NCI-H524 treated with DMSO at 0.1 percent for 48 hours (cell line): ENCODE data around the gene CRYGN.

ENCODE experiments used
- DNase-seq: peaks from one replicate; lab custom pipeline; 2025; lab: John Stamatoyannopoulos, UW

Gene CRYGN

GRCh38 chr7:151438864-151439601, 908 bp downstream of the CRYGN start:
- DNase-seq = no peak

- DNase-seq = no peak
Observed at GRCh38 chr7:151437866-151438516, 1.9 kb downstream of the CRYGN start.

GRCh38 chr7:151437159-151437553, 2.8 kb downstream of the CRYGN start:
- DNase-seq = no peak

DNA sequence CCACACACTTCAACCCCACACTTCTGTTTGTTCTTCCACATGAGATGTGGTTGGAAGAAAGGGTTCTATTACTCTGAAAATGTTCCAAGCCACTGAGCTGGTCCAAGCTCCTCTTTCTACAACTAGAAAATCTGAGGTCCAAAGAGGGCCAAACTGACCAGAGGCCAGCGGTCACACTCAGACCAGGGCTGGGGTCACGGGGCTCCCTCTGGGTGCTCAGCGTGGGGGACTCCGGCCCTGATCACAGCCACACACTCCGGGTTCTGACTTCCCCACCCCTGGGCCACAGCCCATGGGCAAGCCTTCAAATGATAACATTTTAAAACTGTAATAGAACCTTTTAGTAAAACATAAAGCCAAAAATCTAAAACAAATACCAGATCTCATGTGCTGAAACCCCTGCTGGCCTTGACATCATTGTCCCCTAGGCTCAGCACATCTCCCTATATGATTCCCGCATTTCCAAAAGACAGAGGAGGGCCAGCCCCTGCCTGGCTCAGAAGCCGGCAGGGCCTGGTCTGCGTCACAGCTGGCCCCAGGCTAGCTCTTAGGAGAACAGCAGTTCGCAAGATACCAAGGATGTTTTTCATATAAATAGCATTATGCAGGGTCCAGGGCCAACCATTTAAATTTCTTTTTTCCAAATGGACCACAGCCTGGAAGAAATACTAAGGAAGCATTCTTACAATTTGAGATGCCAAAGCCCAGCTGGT, 3.3 kb downstream of the CRYGN start:
- no peak for DNase-seq

DNA sequence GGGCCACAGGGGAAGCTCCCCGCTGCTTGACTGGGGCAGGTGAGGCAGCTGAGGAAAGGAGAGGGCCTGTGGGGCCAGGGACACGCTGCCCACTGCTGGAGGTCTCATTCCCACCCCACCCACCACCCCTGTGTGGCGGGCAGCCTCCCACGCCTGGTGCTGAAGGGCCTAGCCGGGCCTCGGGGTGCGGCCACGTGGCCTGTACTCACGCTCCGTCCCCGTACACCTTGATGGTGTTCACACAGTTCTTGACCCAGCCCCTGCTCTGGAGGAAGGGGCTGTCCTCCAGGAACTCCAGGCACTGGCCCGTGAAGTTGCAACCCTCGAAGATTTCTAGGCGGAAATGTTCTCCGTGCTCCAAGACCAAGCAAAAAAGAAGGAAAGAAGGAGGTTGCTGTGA, 4.0 kb downstream of the CRYGN start:
- DNase-seq = no peak

GRCh38 chr7:151435103-151435916, 4.6 kb downstream of the CRYGN start:
- DNase-seq = no peak

DNA sequence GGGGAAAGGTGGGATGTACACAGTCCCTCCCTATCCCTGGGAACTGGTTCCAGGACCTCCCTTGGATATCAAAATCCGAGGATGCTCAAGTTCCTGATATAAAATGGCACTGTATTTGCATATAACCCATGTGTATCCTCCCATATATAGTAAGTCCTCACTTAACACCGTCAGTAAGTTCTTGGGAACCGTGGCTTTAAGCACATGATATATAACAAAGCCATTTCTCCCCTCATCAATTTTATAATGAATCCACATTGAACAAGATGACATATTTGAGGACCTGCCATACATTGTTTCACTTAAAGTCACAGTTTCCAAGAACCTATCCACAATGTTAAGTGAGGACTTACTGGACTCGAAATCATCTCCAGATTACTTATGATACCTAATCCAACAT, 5.4 kb downstream of the CRYGN start:
- no peak for DNase-seq

DNA sequence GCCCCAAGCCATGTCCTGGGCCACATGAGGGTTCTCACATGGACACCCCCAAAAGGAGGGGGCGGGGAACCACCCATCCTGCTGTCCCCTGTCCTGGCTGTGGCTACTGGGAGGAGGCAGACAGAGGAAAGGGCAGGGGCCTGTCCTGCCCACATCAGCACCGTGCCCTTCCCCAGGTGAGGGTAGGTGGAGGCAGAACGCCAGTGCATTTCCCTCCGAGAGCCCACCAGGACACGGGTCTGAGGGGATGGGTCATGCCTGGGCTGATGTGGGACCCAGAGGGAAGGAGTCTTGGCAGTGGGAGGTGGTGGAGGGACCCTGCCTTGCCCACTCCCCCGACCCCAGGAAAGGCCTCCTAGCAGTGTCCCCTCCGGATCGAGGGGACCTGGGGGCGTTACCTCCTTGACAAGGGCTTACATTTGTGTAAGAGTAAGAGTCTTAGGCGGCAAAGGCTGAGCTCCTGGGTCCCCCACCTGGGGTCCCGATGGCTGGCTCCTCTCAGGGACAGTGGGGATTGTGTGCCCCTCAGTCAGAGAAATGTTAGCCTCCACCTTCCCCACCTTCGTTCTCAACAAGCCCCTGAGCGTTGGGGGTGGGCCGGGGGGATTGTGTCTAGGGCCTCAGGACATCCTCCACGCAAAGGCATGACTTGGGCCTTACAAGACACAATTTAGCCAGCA, 6.1 kb downstream of the CRYGN start:
- no peak for DNase-seq

- no peak for DNase-seq
Observed at GRCh38 chr7:151432658-151433521, 7.1 kb downstream of the CRYGN start.

- no peak for DNase-seq
Observed at GRCh38 chr7:151431768-151432311, 8.1 kb downstream of the CRYGN start.

GRCh38 chr7:151431281-151431767, 8.6 kb downstream of the CRYGN start:
- DNase-seq = no peak

- DNase-seq = no peak
Observed at GRCh38 chr7:151430391-151431205, 9.3 kb downstream of the CRYGN start.

DNA sequence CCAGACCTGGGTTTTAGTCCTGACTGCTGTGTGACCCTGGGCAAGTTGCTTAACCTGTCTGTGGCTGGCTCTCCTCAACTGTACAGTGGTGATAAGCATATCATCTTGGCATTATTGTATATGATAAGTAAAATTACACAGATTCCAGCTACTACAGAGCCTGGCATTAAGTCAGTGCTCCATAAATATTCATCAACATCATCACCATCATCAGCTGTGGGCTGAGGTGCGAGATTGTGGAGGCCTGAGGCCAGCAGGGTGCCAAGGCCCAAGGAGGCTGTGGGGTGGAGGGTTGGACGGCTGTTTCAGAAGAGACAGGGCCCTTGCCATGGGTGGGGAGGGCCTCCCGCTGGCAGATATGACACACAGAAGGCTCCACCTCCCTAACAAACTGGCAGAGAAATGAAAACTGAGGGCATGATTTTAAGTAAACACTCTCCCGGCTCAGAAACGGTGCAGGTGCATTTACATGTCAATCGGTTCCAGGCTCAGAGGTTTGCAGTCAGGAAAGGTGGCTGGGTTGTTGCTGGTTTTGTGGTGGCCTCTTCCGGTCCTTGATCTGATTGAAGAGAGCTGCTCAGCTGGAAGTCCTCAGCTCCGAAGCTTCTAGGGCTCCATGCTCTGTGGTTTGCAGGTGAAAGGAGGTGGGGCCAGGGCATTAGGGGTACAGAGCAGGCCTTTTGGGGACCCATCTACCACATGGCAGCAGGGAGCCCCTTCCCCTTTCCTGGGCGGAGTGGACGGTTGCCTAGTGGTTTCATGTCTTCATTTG, 10.2 kb downstream of the CRYGN start:
- DNase-seq = no peak

DNA sequence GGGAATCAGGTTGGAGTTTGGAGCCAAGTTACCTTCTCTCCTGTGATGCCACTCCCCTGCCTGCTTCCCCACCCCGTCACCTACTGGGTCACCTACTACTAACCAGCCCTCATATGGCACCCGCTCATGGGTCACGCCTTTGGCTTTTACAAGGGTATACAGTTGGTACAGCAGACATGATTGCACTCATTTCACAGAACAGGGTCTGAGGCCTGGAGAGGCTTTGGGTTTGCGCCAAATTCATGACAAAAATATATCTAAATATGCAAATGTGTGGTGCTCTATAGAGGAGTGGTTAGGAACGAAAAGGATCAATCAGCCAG, 10.7 kb downstream of the CRYGN start:
- no peak for DNase-seq

- peak; percentile 68 for DNase-seq
Observed at GRCh38 chr7:151428378-151429236, 11.3 kb downstream of the CRYGN start.

- peak; percentile 76 for DNase-seq
Observed at GRCh38 chr7:151427705-151428377, 12.1 kb downstream of the CRYGN start.
